Measurements from ENCODE around the gene PKHD1.

The PKHD1 gene

DNA sequence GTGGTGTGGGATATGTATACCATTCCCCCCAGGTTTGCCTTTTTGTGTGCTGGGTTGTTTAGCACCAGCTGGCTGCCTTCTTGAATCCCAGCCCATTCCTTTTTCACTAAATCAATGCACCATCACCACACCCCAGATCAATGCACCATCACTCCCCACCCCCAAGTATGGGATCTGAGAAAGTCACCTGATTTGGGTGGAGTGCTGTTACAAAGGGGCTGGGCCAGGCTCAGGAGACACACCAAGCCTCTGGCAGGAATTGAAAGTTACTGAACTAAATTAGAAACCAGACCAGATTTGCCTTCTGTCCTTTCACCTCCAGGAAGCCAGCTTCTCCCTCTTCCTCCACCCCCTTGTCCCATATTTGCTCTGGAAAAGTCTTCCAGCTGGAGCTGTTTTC, 19.6 kb upstream of the PKHD1 start:
- no peak for DNase-seq (ENCODE audit: low spot score)

DNA sequence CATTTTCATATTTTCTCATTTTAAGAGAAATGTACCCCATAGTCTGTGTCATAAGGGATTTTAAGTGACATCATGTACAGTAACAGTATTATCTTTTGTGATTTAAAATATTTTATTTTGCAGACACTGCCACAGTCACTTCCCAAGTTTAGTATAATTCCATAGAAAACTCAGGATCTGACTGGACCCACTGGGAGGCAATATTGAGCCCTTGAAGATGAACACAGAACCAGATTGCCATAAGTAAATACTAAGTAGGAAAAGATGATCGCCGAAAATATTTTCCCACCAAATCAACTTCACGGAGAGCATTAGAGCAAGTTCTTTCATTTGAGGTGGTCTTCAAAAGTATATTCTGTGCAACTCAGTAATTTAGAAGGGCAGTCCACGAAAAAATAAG, 17.6 kb upstream of the PKHD1 start:
- DNase-seq (ENCODE audit: low spot score): no peak

DNA sequence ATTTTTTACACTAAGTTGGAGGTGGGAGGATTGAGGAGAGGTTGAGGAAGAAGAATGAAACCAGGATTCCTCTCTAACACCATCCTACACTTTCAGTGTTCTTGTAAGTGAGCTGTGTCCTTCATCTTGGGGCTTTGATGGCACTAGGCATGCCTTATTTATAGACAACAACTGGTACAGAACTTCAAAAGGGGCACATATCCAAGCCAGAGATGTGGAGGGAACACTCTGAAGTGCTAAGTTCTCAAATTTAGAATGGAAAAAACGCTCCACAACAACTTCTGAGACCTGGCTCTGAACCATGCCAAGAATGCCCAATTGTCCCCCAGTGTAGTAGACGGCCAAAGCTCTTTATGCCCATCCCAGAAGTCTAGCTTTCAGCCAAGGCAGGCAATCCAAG, 16.2 kb upstream of the PKHD1 start:
- DNase-seq (ENCODE audit: low spot score): no peak

DNA sequence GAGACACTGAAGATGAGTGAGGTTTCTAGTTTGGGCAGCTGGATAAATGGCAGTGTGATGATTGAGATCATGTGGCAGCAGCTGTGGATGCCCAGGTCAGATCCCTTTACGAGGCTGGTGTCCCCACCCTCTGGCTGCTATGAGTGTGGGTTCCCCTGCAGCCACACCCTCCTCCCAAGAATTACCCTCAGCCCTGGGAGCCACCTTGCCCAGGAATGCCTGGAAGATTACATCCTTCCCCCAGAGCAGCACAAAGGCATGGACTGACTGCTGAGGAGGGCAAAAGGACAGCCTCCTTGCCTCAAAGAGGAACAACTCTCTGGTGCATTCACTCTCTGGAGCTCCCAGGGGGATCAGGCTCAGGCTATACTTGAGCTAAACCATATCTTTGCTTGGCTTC, 15.0 kb upstream of the PKHD1 start:
- no peak for DNase-seq (ENCODE audit: low spot score)

DNA sequence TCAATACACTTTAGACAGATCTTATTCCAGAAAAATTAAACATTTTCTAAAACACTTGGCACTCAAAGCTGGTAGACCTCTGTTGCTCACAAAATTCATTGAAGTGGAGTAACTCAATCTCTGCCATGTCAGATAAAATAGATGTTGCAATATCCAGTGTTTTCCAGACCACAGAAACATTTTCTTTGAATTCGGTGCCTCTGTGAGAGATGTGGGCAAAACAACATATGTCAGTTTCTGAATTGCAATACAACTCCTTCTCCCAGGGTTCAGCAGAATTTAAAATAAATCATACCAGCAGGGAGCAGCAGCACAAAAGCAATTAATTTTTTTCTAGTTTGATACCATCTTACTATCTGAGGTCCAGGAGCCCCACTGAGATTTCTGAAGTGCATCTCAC, 11.3 kb upstream of the PKHD1 start:
- DNase-seq (ENCODE audit: low spot score): no peak

DNA sequence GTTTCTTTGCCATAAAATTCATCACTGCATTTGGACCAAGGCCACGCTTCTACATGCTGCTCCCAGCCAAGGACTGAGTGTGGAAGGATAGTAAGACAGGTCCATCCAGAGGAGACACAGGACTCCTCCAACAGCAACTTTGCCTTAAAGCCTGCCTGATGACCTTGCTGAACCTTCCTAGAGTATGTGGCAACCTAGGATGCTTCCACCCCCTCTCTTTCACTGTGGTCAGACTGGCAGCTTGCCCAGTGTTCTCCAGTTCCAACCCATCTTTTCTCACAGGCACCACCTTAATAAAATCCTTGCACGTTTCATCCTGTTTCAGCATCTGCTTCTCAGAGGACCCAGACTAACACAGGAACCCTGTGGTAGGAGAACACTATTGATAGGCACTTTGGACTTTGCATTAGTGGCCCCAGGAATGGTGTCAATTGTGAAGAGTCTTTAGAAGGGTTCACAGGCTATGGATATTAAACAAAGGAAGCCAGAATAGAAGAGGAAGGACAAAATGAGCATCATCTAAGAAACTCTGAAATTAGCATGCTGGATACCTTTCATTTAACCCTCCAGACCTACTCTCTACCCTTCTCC, 2.4 kb upstream of the PKHD1 start:
- DNase-seq (ENCODE audit: low spot score): no peak

DNA sequence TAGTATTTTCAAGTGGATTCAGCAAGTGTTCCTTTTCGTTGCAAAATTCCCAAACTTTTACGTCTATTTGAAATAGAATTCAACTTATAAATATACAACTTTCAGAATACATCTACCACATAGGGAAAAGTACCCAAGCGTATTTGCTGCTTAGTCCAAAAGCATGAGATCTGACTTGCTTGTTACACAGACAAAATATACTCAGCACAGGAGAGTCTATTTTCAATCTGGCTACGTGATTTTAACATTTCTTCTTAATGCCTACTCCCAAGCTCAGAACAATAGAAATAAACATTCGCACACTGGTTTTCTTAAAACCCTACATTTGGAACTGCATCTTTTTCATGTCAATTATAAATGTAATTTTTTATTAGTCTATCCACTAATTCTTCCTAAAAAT, 672 bp downstream of the PKHD1 start:
- no peak for DNase-seq (ENCODE audit: low spot score)

DNA sequence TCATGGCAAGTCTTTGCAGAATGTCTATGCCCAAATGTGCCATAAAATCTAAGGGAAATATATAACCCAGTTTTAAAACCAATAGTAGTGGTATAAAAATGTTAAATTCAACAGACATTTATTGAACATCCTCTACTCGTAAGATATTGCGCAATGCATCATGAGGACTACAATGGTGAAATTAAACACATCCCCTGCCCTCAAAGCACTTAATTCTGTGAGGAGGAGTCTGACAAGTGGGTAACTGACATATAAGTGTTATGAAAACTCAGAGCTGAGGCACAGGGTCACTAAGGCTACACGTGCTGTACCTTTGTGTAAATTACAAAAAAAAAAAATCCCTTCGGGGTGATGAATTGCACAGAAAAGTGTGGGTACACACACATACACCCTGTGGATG, 6.2 kb downstream of the PKHD1 start:
- no peak for DNase-seq (ENCODE audit: low spot score)

DNA sequence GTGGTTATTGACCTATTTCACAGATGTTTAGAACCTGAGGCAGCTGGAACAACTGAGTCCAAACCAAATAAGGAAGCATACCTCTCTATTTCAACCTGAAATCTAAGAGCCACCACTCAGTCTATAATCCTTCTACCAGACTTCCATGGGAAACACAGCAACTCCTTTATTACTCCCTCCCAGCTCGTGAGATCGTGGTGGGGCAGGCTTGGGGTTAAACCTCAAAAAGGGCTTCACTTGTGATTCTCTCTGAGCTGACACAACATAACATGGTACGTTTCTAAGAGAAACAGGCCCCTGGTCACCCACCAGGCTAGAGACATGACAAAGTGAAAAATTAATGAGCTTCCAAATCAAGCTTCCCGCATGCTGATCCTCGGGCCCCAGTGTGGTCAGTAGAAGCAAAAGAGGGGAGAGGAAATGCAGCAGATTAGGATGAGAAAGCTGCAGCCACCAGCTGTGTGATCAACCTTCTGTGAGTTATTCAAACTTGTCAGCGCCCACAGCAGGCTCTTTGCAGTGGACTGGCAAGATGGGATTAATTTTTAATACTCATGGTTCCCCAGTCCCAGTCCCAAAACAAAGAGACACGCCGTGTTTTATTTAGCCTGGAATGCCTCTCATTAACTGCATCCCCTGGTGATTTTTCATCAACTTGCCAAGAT, 9.3 kb downstream of the PKHD1 start:
- DNase-seq (ENCODE audit: low spot score): no peak

DNA sequence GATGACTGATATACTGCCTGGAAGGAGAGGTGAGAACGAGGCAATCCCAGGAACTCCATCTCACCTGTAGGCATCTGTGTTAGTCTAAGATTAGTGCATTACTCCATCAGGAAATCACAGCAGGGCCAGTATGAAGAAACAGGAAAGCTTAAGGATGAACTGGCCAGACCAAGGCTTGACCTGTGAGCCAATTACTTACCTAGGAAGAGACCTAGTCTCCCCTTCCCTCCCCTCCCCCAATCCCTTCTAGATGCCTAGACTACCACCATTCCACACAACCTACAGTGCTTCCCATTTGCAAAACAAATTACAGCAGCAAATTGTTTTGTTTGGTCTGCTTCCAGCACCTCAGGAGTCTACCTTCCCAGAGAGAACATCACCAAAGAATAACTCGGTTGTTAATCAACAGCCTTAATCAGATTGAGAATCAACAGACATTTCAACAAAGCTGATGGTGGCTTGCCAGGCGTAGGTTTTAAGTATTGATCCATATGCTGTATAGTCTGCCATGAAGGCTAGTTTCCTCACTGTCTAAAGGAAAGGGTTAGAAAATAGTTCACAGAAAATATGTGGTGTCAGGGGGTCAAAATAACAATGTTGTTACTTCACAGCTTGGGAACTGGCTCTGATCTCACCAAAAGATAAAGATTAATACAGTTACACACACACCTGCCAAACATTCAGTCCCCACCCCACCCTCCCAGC, 10.1 kb downstream of the PKHD1 start:
- DNase-seq (ENCODE audit: low spot score): no peak

DNA sequence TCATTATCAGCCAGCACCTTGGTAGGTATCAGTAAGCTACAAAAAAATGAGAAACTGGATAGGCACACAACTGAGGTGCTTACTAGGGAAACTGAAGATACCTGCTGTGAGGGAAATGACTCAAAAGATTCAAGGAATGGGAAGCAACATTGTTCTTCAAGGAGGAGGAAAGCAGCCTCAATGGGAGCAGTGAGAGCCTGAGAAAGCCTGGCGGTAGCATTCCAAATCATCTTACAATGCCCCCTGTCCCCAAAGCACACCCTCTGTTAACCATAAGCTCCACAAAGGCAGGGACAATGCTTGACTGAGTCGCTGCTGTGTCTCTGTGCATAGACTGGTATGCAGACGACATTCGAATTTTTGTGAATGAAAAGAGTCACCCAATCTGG, 10.6 kb downstream of the PKHD1 start:
- no peak for DNase-seq (ENCODE audit: low spot score)

DNA sequence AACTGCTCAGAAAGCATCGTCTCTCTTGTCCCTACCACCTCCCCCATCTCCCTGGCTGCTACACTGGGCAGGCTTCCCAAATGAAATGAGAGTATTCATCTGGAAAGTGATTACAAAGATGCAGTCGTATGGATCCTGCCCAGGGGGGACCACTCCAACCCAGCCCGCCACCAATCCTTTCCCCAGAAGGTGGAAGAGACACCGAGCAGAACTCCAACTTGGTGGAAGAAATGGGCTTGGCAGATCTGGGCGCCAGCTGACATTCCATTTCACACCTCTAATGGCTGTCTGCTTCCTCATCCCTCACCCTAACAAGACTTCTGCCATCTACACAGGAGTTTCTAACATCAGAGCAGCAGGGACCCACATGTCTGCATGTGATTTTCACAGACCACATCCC, 12.7 kb downstream of the PKHD1 start:
- DNase-seq (ENCODE audit: low spot score): no peak

DNA sequence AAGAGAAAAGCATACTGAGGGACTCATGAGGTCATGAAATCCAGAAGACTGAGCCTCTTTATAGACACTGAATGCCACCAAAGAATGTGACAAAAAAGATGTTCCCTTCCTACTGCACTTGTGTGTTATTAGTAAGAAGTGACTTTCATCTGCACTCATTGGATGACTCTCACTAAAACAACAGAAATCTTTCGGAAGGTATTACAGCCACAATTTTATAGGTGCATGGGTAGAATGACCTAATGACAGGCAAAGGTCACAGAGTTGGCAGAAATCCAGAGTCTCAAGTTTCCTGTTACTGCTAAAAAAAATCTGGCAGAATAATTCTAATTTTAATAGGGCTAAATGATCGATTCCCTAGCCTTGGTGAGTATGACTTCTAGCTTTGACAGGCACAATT, 13.3 kb downstream of the PKHD1 start:
- DNase-seq (ENCODE audit: low spot score): no peak

DNA sequence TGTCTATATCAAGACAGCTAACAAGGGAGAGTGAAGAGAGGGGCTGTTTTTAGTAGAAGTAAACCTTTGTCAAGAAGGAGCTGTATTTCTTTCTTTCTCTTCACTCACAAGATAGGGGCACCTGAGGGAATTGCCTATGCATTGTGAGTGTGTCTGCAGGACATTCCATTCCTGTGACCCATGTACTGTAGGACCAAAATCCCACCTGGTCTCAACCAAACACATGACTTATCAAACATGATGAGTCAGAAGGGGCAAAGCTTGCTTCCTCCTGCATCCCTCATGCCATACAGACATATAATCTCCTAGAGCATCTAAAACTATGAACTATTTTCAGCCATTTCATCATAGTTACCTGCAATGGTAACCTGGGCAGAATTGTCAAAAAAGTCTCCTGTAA, 21.8 kb downstream of the PKHD1 start:
- DNase-seq (ENCODE audit: low spot score): no peak

DNA sequence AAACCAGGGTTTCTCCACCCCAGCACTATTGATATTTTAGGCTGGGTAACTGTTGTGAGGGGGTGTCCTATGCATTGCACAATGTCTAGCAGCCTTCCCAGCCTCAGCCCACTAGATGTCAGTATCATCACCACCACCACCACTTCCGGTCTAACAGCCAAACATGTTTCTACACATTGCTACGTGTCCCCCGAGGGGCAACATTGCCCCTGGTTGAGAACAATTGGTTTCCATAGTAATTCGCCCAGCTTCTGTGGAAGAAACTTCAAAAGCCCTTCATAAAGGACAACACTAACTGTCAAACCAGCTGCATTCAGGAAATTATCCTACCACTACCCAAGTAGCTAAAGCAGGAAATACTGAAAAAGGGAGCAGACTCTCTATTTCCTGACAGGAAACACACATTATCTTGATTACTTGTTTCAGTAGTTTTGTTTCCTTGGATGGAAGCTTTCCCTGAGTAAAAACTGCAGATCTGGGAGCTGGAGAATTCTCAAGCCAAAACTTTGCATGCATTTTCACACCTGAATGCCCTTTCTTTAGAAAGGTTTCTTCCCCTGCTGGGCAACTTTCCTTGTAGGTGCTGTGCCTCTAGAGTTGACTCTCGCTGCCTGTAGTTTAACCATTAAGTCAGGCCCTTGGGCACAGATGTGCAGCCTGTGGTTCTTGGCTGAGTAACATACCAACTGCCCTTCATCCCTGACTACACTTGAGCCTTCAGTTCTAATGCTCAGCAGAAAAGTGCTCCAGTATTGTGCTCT, 23.6 kb downstream of the PKHD1 start:
- peak; percentile 70 for DNase-seq (ENCODE audit: low spot score)

DNA sequence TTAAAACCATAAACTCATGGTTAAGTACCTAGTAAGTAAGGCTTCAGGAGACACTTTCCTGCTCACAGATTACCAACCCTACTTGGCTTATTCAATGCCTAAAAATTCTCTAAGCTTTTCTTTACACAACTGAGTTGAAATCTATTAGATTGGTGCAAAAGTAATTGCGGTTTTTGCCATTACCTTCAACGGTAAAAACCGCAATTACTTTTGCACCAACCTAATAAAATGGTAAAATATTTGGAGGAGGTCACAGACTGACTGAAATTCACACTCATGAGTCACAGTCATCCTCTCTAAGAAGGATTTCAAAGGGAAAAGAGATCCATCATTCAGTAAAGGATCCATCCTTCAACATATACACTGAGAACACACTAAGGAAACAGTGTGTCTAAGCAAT, 25.9 kb downstream of the PKHD1 start:
- no peak for DNase-seq (ENCODE audit: low spot score)

DNA sequence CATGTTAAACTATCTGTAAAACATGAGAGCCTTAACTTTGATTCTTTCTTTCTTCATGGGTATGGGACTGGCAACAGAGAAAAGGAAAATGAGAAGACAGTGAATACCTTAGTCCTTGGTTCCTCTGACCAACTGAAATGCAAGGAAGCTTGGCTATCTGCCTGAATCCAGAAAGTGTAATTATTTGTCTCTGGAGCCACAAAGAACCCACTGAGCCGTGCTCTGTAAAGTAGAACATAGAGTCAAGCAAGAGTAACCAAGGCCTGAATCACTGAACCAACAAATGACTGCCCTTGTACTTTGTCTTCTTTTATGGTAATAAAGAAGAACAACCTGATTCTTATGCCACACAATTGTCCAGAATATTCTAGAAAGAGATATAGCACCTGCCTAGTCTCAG, 27.6 kb downstream of the PKHD1 start:
- DNase-seq (ENCODE audit: low spot score): no peak

DNA sequence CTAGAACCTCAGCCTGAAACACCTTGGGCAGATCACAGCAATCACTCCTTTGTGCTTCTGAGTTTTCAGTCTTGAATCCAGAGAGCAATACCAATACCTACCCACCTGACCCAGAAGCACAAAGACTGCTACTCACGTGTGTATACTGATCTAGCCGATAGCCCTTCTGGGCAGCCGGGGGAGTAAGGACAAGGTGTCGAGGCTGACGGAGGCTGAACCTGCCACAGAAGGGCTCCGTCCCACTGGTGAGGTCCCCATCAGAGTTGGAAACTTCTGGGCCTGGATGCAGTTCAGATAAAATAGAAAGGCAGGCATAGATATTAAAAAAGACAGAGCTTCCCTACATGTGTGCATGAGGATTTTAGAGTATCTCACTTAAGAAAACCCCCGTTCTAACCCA, 32.0 kb downstream of the PKHD1 start:
- DNase-seq (ENCODE audit: low spot score): no peak

DNA sequence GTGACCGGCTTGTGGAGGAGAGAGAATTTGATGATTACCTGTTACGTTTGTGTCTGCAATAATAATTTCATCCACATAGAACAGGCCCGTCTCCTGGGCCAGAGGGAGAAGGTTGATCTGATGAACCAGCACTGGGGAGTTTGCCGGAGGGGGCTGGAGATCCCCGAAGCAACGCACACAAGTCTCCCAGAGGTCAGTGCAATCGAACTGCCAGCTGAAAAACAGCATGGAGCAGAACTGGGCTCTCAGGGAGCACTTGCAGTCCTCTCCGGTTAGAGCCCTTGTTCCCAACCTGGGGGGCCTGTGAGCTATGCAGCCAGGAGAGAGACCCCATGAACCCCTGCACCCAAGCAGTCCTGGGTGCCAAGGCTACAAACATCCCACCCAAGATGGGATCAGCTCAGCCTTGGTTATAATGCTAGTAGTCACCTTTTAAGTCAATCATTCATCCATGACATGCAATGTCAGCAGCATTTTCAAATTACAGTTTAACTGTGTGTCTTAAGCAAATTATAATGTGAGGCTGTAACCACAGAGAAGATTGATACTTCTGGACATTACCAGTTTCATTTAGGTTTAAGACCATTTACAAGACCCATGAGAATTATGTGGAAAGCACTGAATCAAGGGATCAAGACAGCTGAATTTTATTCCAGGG, 34.2 kb downstream of the PKHD1 start:
- no peak for DNase-seq (ENCODE audit: low spot score)

DNA sequence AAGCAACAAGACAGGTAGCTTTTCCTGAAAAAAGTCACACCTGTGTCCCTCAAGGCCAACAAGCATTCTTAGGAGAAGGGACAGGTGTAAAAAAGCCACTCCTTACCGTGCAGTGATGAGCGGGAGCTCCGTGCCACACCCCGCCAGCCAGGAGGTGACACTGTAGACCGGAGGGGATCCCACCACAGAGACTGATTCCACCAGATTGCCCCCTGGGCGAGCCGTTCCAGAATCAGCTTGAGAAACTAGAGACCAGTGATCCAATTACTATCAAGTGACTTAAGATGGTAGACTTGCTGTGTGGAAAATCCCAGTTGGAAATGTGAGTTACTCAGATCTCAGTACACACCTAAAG, 37.4 kb downstream of the PKHD1 start:
- no peak for DNase-seq (ENCODE audit: low spot score)

DNA sequence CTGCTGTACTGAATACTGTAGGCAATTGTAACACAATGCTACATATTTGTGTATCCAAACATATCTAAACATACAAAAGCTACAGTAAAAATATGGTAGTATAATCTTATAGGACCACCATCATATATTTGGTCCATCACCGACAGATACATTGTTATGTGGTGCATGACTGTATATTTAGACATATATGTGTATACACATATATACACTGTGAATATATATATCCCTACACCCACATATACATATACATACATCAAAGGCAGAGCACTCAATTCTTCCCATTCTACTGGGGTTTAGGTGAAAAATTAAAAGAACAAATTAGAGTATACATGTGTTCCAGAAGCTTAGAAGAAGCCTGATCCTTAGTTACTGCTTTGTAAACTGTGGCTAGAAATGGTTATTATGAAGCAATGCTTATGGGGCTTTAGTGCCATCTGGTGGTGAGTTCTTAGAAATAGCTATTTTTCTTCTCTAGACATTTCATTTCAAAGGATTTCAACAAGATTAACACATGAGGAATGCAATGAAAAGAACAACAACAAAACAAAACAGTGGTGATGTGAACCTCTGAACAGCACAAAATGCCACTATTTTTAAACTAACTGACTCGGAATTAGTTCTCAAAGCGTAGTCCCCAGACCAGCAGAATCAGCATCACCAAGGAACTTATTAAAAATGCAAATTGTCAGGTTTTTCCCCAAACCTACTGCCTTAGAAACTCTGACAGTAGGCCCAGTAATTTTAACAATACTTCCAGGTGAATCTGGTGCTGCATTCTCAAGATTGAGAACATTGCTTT, 38.0 kb downstream of the PKHD1 start:
- DNase-seq (ENCODE audit: low spot score): peak; percentile 56

DNA sequence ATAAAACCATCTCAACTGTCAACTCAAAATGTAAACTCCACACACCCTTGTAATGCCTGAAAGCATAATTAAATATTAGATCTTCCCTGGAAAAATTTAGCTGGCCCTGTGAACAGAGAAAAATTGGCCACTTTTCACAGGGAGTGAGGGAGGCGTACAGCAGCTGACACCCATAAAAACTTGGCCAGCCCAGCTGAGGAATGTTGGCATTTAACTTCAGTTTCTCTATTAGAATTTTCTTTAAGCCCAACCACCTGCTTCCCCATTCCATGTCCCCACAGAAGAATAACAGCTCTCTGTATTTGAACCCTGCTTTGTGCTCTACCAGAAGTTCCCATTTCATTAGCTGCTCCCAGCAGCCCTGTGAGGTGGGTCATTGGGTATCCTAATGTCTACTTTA, 41.0 kb downstream of the PKHD1 start:
- DNase-seq (ENCODE audit: low spot score): no peak

Data from AG20443 (cell line).